Stimulated activated CD8-positive, alpha-beta memory T cell treated with anti-CD3 and anti-CD28 coated beads, Interleukin-12 subunit alpha, Interleukin-12 subunit beta, amount 100 ng/mL, for 24 hours (primary cell): ENCODE results near the gene PIANP.
"Not testable (repeated sequence)": the region's sequence is repeated elsewhere in the genome, so short reads cannot be mapped to it uniquely, and the experiment has no call there.

Experiments used
- DNase-seq: peaks from one replicate; pipeline ENCODE4 v3.0.0-alpha.2; 2020; ENCODE audit errors: extremely low read depth

PIANP gene

GRCh38 chr12:6700646-6701051 lies at the start of gene PIANP:
Gene PIANP (minus strand): TSS chr12:6700815. CDS start chr12:6698061, 2,754 bp downstream.
- DNase-seq = no peak

- no peak for DNase-seq
Measured at GRCh38 chr12:6748761-6749160, 48.1 kb upstream of the PIANP start.

- DNase-seq = no peak
Measured at GRCh38 chr12:6747216-6747615, 46.6 kb upstream of the PIANP start.

GRCh38 chr12:6745741-6746525 lies 45.3 kb upstream of the PIANP start:
- DNase-seq = no peak

GRCh38 chr12:6743300-6743699 lies 42.7 kb upstream of the PIANP start:
- not testable (repeated sequence) for DNase-seq

- DNase-seq = no peak
Measured at GRCh38 chr12:6742834-6743233, 42.2 kb upstream of the PIANP start.

- not testable (repeated sequence) for DNase-seq
Measured at GRCh38 chr12:6742080-6742479, 41.5 kb upstream of the PIANP start.

- no peak for DNase-seq
Measured at GRCh38 chr12:6736754-6737153, 36.1 kb upstream of the PIANP start.

GRCh38 chr12:6735448-6736191 lies 35.0 kb upstream of the PIANP start:
- DNase-seq = no peak

GRCh38 chr12:6734506-6735387 lies 34.1 kb upstream of the PIANP start:
- no peak for DNase-seq

GRCh38 chr12:6730169-6730568 lies 29.6 kb upstream of the PIANP start:
- DNase-seq = no peak

GRCh38 chr12:6729186-6729585 lies 28.6 kb upstream of the PIANP start:
- DNase-seq = no peak

- DNase-seq = no peak
Measured at GRCh38 chr12:6725350-6725749, 24.7 kb upstream of the PIANP start.

- DNase-seq = no peak
Measured at GRCh38 chr12:6724409-6724797, 23.8 kb upstream of the PIANP start.

GRCh38 chr12:6723607-6724408 lies 23.2 kb upstream of the PIANP start, which contains the start of gene COPS7A:
Gene COPS7A (plus strand): TSS chr12:6724046. CDS start chr12:6724657, 611 bp downstream.
- DNase-seq = peak; percentile 97

GRCh38 chr12:6722863-6723262 lies 22.2 kb upstream of the PIANP start:
- no peak for DNase-seq

- no peak for DNase-seq
Measured at GRCh38 chr12:6716874-6717437, 16.3 kb upstream of the PIANP start.

GRCh38 chr12:6716031-6716873 lies 15.6 kb upstream of the PIANP start:
- DNase-seq = not testable (repeated sequence)

GRCh38 chr12:6708960-6709394 lies 8.4 kb upstream of the PIANP start:
- DNase-seq = no peak

GRCh38 chr12:6708351-6708750 lies 7.7 kb upstream of the PIANP start:
- not testable (repeated sequence) for DNase-seq
